Measurements from ENCODE around the gene KDM4C.

Gene KDM4C

DNA sequence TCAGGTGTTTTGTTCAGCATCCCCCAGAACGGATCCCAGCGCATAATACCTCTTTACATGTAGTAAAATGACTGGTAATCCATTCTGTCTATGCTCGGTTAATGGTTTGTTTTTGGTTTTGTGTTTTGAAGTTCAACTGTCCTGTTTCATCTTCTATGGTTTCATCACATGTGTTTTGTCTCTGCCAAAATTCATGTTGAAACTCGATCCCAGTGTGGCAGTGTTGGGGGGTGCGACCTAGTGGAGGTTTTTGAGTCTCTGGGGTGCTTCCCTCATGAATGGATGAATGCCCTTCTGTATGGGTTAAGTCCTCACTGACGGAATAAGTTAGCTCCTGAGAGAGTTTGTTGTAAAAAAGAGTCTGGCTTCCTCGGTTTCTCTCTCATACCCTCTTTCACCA is 317.4 kb downstream of the KDM4C start:
- no peak overlapping the region for H3K27ac ChIP-seq
- TF ChIP-seq, protein P1, sequence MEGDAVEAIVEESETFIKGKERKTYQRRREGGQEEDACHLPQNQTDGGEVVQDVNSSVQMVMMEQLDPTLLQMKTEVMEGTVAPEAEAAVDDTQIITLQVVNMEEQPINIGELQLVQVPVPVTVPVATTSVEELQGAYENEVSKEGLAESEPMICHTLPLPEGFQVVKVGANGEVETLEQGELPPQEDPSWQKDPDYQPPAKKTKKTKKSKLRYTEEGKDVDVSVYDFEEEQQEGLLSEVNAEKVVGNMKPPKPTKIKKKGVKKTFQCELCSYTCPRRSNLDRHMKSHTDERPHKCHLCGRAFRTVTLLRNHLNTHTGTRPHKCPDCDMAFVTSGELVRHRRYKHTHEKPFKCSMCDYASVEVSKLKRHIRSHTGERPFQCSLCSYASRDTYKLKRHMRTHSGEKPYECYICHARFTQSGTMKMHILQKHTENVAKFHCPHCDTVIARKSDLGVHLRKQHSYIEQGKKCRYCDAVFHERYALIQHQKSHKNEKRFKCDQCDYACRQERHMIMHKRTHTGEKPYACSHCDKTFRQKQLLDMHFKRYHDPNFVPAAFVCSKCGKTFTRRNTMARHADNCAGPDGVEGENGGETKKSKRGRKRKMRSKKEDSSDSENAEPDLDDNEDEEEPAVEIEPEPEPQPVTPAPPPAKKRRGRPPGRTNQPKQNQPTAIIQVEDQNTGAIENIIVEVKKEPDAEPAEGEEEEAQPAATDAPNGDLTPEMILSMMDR (conservative IDR thresholded peaks at IDR 0.05; ENCODE audit: low read depth), result no peak
- ChIA-PET POLR2A (ENCODE audit: low non-redundant PET) (no interaction called here), CTCF (no interaction called here)
- no peak for DNase-seq (ENCODE audit: low spot score)

DNA sequence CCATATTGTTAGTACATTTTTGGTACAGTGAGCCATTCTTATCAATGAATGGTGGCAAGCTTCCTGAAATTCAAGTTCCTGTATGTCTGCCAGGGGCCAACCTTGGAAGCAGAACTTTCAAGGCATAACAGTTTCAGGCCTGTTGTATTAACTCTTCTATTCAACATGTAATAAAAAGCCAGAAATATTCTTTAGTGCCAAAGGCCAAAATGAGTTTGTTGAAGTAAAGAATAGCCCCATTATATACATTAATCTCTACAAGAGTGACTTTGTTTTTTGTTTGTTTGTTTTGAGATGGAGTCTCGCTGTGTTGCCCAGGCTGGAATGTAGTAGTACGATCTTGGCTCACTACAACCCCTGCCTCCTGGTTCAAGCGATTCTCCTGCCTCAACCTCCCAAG is 321.3 kb downstream of the KDM4C start:
- CTCF ChIA-PET, result no interaction called here
- POLR2A ChIA-PET (ENCODE audit: low non-redundant PET), result no interaction called here
- TF ChIP-seq, protein P1 (conservative IDR thresholded peaks at IDR 0.05; ENCODE audit: low read depth), result no peak

DNA sequence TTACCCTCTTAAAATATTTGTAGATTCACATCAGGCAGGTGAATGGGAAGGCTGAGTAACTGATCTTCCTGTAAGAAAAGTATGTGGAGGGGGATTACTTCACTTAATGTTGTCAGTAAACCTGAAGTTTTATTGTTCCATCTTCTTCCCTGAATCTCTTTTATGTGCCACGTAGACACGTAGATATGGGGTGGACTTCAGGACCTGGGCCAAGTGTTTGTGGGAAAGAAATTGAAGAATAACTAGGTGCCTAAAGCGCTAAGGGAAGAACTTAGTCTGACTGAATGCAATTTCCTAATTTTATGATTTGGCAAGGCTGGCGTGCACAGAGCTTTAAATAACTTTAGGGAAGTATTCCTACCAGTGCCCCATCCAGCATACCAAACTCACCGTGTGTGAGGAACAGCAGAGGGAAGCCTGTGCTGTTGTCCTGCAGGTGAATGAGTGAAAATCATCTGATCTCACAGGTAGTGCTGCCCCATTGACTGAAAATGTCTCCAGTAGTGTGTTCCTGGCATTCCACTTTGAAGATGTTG is 323.4 kb downstream of the KDM4C start:
- TF ChIP-seq, protein P1 (conservative IDR thresholded peaks at IDR 0.05; ENCODE audit: low read depth), result no peak
- CTCF ChIA-PET, result no interaction called here
- DNase-seq (ENCODE audit: low spot score), result no peak
- H3K27ac ChIP-seq, result no peak overlapping the region
- POLR2A ChIA-PET (ENCODE audit: low non-redundant PET), result no interaction called here

More for the DNA sequence above, 321.3 kb downstream of the KDM4C start:
- H3K27ac ChIP-seq, result no peak overlapping the region
- no peak for DNase-seq (ENCODE audit: low spot score)

DNA sequence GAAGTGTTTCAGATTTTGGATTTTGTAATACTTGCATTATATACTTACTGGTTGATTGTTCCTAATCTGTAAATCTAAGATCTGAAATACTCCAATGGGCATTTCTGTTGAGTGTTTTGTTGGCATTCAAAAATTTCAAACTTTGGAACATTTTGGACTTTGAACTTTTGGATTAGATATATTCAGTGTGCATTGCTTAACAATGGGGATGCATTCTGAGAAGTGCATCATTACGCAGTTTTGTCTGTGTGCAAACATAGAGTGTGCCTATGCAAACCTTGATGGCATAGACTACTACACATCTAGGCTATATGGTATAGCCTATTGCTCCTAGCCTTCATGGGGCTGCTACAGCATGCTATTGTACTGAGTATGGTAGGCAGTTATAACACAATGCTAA is 325.4 kb downstream of the KDM4C start:
- no peak for DNase-seq (ENCODE audit: low spot score)
- TF ChIP-seq, protein P1 (conservative IDR thresholded peaks at IDR 0.05; ENCODE audit: low read depth), result no peak
- POLR2A ChIA-PET (ENCODE audit: low non-redundant PET), result no interaction called here
- CTCF ChIA-PET, result interaction anchor here (0.7 kb wide), 1 partner anchor 21 kb away, joined by 3 read pairs; no protein-coding TSS in a partner anchor
- no peak overlapping the region for H3K27ac ChIP-seq

DNA sequence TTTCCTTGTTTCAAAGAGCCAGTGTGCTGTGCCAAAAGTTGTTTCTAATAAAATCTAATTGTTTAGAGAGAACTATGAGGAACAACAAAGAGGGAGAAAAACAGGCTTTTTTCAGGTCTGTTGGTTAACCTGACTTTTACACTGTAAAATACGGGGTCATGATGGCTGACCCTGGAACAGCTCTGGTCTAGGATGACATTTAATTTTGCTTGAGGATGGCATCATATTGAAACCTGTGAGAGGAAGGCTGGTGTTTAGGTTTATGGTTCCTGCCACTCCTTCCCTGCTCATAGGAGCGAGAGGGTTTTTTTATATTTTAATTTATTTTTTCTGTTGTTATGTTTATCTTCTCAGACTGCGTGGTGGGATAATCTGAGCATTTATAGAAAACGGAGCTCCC is 327.6 kb downstream of the KDM4C start:
- CTCF ChIA-PET, result no interaction called here
- no peak for DNase-seq (ENCODE audit: low spot score)
- POLR2A ChIA-PET (ENCODE audit: low non-redundant PET), result no interaction called here
- TF ChIP-seq, protein P1 (conservative IDR thresholded peaks at IDR 0.05; ENCODE audit: low read depth), result no peak
- no peak overlapping the region for H3K27ac ChIP-seq

DNA sequence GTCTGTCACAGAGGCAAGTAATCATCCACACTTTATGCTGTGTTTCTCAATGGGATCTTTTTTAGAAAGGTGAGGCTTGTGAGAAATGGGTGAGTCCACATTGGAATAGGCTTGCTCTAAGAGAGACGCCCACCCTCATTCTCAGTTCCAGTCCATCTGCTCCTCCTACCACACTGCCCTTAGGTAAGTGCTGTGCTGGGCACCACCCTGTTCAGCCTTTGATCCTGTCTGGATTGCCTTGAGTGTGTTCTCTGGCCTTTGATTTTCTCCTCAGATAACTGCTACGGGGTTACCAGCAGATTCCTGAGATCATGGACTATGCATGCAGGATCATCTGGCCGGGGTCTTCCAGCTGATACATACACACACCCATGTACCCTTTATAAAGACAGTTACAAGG is 328.6 kb downstream of the KDM4C start:
- no peak overlapping the region for H3K27ac ChIP-seq
- POLR2A ChIA-PET (ENCODE audit: low non-redundant PET), result no interaction called here
- CTCF ChIA-PET, result interaction anchor here (0.7 kb wide), 2 partner anchors 34 to 54 kb away, joined by 3 to 5 read pairs; no protein-coding TSS in a partner anchor
- DNase-seq (ENCODE audit: low spot score), result no peak
- TF ChIP-seq, protein P1 (conservative IDR thresholded peaks at IDR 0.05; ENCODE audit: low read depth), result no peak
